Right ventricle myocardium superior (tissue), 1 donor: ENCODE results near the gene NPRL2. TPM values are rescaled to one million over a fixed set of nuclear protein-coding genes. Genes with fewer than 3 reads are reported as not detected.

Experiments used
- ATAC-seq: fragments of 200-7000 bp; cut with Tn5 transposase; one replicate; pipeline ENCODE4 v1.9.1; 2020; ENCODE audit warnings: mild to moderate bottlenecking; ENCODE audit not compliant: poor library complexity
- DNase-seq: peaks from one replicate; pipeline ENCODE4 v3.0.0-alpha.2; 2020
- intact Hi-C: fragments of 100-400 bp; cut with DNase I; formaldehyde crosslinking; loops from one replicate; pipeline ENCODE4 v1.11.2; 2022
- total RNA-seq: library from RNA; stranded (reverse); fragmentation: NEBNext Ultra II Directional; extraction: Animal tissue kit (Norgen Biotek cat#: 25700); gene quantifications from one replicate; pipeline ENCODE4 v1.2.1, GENCODE V29; 2021
- donor health status: DM: no; HTN: yes; CAD: no; lungs with severe emphysema.

NPRL2 gene
- total RNA-seq, 1 donor from 2014 or later: 14.8 TPM

- ATAC-seq: no peak
- intact Hi-C loops: no loop called here
Observed at GRCh38 chr3:50354850-50355249, 4.3 kb upstream of the NPRL2 start.

DNA sequence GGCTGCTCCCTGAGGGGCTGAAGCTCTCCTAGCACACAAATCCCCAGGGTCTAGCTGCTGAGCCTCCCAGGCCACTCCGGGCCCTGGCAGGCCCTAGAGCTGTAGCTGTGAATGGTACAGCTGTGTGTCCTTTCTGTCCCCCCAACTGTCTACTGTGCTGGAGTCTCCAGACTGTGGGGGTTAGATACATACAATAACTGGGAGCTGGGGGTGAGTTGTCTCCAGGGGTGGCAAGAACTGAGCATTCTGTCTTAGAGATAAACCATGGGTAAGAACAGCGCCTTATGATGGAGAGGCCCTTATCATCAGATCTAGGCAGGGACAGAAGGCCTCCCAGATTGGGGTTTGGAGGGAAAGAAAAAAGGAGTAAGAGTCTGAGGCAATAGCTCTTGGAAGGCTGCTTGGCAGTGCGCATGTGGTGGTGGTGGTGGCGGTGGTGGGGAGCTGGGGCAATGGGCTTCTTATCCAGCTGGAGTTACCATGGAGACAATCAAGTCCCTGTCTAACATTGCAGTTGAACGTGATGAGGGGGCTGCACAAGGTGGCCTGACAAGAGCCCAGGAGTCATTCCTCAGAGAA is 3.7 kb upstream of the NPRL2 start:
- intact Hi-C loops: no loop called here

More at GRCh38 chr3:50354850-50355249, 4.3 kb upstream of the NPRL2 start:
- no peak for DNase-seq

DNA sequence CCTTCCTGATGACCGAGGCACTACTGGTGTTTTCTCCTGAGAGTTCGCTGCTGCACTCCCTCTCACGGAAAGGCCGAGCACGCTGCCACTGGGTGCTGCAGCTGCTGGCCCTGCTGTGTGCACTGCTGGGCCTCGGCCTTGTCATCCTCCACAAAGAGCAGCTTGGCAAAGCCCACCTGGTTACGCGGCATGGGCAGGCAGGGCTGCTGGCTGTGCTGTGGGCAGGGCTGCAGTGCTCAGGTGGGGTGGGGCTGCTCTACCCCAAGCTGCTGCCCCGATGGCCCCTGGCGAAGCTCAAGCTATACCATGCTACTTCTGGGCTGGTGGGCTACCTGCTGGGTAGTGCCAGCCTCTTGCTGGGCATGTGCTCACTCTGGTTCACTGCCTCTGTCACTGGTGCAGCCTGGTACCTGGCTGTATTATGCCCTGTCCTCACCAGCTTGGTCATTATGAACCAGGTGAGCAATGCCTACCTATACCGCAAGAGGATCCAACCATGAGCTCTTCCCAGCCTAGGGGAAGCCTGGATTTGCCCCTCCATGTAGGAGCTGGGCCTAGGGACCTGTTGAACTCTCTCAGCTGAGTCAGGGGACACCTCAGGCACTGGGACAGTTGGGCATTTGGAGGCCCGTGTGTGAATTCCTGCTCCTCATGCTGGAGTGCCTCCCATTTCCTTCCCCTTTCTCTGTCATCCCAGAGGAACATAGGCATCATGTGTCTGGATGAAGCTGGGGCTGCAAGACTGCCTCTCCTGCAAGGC is 2.9 kb upstream of the NPRL2 start:
- DNase-seq (no peak), ATAC-seq (no peak)
- intact Hi-C loops: no loop called here

More for the DNA sequence above, 3.7 kb upstream of the NPRL2 start:
- ATAC-seq (no peak), DNase-seq (no peak)

DNA sequence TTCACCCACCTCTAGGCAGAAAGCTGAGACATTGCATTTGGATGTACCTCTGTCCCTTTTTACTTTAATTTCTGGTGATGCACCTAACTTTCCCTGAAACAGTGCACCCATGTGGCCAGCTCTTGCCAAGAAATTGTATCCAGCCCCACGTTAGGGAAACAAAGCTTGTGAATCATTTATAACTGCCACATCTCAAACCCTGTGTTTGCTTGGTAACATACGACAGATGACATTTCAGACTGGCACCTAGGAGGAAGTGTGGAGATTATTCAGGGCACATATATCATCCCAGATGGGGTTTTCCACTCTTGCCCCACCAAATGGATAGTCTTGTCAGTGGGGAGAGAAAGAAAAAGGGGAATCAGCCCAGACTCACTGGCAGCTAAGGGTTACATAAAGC is 2.2 kb upstream of the NPRL2 start:
- DNase-seq (no peak), ATAC-seq (no peak)
- intact Hi-C loops: no loop called here

- no peak for ATAC-seq
- DNase-seq: no peak
- intact Hi-C loops: no loop called here
Observed at GRCh38 chr3:50351323-50351697, 735 bp upstream of the NPRL2 start.

DNA sequence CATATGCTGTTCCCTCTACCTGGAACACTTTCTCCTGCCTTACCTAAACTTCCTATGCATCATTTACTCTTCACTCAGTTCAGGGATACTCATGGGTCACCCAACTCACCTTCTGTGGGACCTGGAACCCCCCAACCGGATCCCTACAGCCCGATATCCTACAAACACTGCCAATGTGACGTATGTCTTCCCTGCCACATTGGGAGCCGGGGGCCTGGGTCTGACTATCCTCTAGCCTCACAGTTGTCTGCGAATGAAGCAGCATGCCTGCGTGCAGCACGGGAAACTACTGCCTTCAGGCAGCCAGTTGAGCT is 405 bp downstream of the NPRL2 start:
- no peak for DNase-seq
- intact Hi-C loops: no loop called here
- no peak for ATAC-seq

DNA sequence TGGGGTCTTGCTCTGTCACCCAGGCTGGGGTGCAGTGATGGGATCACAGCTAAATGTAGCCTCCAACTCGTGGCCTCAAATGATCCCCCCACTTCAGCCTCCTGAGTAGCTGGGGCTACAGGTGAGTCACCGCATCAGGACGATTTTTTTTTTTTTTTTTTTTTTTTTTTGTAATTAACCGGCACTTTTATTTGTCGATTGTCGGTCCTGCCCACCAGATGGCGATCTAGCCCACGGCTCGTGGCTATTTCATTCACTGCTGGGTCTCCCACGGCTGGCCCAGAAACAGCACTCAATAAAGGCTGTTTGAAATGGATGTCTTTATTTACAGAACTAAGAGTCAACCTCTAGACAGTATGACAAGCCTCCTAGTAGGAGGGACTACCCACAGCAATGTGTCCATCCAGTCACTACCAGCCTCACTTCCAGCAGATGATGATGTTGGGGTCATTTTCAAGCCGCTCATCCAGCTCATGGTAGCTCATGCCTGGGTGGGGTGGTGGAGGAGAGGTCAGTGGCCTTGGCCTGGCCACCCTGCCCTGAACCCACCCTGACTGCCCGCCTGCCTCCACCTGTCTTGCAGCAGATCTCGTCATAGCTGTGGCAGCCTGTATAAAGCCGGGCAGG is 3.3 kb downstream of the NPRL2 start:
- DNase-seq (peak; percentile 77), ATAC-seq (no peak)
- intact Hi-C loops: loop anchor here (5.0 kb wide), 1 partner anchor 195 kb away; no protein-coding TSS in a partner anchor

DNA sequence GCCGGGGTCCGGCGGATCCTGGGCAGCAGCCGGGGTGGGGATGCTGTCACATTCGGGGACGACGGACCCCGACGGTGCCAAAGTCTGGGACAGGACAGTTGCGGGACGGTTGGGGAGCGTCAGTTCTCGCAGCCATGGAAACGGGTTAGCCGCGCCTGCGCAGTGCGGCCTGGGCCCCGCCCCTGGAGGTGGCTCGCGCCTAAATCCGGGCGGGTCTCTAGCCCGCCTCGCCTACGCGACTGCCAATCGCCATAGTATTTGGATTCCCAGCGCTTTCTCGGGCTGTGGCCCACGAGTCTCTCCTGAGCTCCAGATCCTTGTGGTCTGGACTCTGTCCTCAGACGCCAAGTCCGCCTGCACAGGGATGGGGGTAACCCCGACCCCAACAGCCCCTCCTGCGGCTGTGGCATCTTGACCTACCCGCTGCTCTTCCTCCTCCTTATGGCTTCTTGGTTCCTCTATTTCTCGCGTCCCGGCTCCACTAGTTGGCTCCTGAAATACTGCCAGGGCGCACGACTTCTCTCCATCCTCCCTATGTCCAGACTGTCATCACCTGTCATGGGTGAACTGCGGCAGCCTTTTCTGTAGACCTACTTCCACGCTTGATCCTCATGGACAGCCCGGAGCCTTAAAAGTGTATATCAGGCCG is 4.9 kb downstream of the NPRL2 start, which contains the start of gene ZMYND10:
TSS of gene ZMYND10 (minus strand) at position 147 of the 649 bp plus-strand sequence. CDS start 153 bp downstream, outside the sequence.
- intact Hi-C loops: loop anchor here (5.0 kb wide), 1 partner anchor 197 kb away; no protein-coding TSS in a partner anchor
- ATAC-seq (peak; percentile 44), DNase-seq (peak; percentile 89)

GRCh38 chr3:50345008-50345407 is 5.6 kb downstream of the NPRL2 start:
- no peak for ATAC-seq
- intact Hi-C loops: loop anchor here (5.0 kb wide), 1 partner anchor 197 kb away; no protein-coding TSS in a partner anchor
- no peak for DNase-seq

GRCh38 chr3:50342813-50343633 is 7.6 kb downstream of the NPRL2 start:
- DNase-seq: no peak
- ATAC-seq: no peak
- intact Hi-C loops: no loop called here

- no peak for ATAC-seq
- intact Hi-C loops: no loop called here
- no peak for DNase-seq
Observed at GRCh38 chr3:50341996-50342650, 8.5 kb downstream of the NPRL2 start.

DNA sequence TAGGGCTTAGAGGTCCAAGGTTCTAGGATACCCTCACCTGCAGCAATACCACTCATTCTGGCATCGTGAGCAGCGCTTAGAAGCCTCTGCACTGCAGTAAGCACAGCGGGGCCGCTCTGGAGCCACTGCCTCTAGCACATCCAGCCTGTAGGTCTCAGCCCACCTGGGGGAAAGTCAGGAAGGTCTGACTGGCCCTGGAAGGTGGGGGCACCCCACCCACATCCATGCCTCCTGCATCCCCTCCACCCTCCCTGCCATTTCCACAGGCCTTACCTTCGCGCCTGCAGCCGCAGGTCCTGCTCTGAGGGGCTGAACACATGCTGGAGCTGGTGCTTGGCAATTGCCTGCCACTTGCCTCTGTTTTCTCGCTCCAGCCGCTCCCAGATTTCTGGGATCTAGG is 9.0 kb downstream of the NPRL2 start:
- ATAC-seq (no peak), DNase-seq (peak; percentile 46)
- intact Hi-C loops: no loop called here

DNA sequence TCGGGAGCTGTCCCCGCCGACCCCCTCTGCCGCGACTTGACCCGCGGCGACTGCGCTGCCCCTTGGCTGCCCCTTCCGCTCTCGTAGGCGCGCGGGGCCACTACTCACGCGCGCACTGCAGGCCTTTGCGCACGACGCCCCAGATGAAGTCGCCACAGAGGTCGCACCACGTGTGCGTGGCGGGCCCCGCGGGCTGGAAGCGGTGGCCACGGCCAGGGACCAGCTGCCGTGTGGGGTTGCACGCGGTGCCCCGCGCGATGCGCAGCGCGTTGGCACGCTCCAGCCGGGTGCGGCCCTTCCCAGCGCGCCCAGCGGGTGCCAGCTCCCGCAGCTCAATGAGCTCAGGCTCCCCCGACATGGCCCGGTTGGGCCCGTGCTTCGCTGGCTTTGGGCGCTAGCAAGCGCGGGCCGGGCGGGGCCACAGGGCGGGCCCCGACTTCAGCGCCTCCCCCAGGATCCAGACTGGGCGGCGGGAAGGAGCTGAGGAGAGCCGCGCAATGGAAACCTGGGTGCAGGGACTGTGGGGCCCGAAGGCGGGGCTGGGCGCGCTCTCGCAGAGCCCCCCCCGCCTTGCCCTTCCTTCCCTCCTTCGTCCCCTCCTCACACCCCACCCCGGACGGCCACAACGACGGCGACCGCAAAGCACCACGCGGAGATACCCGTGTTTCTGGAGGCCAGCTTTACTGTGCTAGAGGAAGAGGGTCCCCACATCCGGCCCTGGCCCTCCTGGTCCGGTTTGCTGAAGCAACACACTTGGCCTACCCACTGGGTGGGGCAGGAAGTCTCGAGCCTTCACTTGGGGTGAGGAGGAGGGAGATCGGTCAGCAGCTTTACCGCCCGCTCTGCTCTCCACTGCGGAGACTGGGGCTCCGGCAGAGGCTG is 9.9 kb downstream of the NPRL2 start, which contains the start of gene RASSF1:
TSS of gene RASSF1 (minus strand) at position 389 of the 882 bp plus-strand sequence. CDS start at position 358, 31 bp downstream.
- peak; percentile 90 for DNase-seq
- intact Hi-C loops: no loop called here
- ATAC-seq: peak; percentile 44

DNA sequence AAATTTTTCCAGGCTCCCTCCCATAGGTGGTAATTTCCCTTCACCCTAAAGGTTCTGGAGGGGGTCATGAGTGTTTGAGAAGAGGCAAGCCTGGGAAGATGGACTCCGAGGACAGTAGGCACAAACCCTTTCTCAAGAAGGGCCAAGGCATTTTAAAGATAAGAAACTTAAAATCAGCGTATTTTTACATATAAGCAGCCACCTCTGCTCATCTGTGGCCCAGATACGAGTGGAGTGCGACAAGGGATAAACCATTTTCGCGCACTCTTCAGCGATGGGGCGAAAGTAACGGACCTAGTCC is 10.5 kb downstream of the NPRL2 start:
- no peak for DNase-seq
- ATAC-seq: no peak
- intact Hi-C loops: no loop called here

DNA sequence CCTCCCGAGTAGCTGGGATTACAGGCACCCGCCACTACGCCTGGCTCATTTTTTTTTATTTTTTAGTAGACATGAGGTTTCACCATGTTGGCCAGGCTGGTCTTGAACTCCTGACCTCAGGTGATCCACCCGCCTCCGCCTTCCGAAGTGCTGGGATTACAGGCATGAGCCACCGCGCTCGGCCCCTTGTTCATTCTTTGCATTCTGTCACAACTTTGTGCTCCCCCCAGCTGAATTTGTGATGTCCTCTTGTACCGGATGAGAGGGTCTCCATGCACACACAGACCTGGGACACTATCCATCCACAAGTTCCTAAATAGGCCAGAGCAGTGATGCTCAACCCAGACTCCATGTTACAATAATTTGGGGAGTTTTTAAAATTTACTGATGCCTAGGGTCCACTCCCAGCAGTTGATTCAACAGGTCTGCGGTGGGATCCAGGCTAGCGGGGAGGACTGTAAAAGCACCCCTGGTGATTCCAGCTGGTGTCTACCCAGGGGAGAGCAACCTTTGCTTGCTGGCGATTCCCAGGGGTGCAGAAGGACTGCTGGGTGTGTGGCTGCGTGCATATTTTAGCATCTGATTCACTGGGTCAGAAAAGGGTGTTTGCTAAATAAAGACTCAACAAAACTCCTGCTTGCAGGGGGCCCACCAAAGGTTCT is 11.0 kb downstream of the NPRL2 start:
- DNase-seq: no peak
- no peak for ATAC-seq
- intact Hi-C loops: no loop called here

DNA sequence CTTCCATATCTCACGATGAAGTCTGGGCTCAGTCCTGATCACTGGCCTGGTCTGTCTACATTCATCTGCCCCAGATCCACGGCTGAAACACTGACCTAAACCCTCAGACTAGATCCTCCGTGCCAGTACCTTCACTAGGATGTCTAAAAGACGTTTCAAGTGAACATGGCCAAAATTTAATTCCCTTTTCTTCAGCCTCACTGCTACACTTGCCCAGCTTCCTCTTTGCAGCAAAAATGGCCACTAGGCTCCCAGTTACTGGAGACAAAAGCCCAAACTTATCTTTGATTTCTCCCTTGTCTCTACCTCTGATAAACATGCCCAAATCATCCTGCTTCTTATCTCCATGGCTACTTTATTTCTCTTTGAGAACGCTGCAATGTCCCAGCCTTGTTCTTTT is 11.6 kb downstream of the NPRL2 start:
- no peak for DNase-seq
- intact Hi-C loops: no loop called here
- no peak for ATAC-seq
